ENCODE data around the gene KIF17.
"Not testable (repeated sequence)": the region's sequence is repeated elsewhere in the genome, so short reads cannot be mapped to it uniquely, and the experiment has no call there.

Gene KIF17

DNA sequence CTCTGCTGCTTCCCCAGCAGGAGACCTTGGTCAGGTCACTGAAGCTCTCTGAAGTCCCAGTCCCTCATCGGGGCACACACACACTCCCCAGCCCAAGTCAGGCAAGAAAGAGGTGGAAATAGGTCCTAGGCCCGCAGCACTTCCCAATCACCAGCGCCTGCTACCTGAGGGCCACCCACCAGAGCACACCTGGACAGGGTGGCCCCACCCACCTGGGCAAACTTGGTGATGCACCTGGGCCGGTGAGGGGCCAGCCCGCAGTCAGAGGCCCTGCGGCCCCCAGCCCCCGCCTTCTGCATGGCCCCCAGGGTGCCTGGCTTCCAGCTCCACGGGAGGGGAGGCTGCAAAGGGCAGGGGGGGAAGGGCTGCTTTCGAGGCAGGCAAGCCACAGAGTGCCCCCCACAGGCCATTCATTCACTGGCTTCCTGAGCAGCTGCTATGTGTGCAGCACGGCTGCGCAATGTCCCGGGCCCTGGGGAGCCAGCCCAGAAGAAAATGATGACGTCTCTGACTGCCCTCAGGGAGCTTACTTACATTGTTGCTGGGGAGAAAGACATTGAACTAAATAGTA is 10.0 kb upstream of the KIF17 start:
- DNase-seq (ENCODE audit: low read depth in 2 of 2): no peak

DNA sequence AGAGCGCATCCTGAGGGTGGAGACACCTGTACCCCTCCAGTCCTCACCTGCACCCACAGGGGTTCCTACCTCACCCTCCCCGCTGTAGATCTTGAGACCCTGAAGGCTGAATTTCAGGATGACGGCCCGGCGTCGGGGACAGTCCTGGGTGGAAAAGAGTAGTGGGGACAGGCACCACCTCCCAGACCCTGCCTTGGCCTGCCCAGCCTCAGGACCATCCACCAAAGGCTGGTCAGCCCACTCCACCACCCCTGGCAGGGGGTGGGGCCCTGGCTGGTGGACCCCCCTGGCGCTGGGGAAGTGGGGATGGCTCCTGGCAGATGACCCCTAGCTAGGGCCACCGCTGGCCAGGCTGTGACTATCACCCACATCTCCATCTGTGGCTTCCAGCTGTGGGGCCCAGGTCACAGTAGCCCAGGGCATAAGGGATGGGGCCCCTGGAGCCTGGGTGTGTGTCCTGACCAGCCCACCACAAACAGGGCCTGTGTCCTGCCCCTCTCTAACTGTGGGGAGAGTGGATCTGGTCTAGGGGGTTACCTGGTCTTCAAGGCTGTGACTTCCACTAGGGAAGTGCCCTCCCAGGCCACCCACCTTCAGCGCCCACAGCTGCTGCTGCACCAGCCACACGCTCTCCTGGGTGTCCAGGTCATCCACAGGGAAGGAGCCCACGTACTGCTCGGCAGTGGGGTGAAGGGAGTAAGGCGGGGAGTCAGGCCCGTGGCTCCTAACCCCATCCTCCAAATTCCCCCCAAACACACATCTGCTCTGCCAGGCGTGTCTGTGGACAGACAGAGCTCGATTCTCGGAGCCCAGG is 9.3 kb upstream of the KIF17 start:
- DNase-seq (ENCODE audit: low read depth in 2 of 2): no peak

DNA sequence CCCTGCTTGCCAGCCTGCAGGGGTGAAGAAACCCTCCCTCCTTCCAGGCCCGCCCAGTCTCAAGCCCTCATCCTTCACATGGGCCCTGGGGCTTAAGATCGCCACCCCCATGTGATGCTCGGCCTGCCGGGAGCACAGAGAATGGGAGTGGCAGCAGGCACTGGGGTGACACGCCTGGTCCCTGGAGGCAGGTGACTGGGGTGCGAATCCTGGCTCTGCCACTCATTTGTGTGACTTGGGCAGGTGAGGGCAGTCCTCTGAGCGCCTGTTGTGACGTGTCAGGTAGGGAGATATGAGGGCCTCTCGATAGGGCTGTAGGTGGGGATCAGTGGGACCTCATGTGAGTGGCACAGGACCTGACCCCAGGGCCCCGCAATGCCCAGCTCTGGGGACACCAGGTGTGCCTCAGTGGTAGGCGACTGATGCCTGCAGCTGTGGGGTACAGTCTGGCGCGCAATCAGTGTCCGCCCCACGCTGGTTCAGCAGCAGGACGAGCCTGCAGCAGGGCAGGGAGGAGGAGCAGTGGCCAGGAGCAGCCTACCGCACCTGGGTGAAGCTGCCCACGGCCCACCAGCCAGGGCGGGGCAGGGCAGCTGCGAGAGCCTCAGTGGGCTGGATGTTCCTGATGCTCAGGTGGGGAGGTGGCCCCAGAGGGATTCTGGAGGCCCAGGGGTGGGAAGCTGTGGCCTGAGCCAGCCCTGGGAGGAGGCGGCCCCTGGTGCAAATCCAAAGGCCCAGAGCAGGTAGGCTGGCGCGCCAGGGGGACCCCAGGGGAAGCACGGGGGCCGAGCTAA is 8.5 kb upstream of the KIF17 start:
- DNase-seq (ENCODE audit: low read depth in 2 of 2): no peak

DNA sequence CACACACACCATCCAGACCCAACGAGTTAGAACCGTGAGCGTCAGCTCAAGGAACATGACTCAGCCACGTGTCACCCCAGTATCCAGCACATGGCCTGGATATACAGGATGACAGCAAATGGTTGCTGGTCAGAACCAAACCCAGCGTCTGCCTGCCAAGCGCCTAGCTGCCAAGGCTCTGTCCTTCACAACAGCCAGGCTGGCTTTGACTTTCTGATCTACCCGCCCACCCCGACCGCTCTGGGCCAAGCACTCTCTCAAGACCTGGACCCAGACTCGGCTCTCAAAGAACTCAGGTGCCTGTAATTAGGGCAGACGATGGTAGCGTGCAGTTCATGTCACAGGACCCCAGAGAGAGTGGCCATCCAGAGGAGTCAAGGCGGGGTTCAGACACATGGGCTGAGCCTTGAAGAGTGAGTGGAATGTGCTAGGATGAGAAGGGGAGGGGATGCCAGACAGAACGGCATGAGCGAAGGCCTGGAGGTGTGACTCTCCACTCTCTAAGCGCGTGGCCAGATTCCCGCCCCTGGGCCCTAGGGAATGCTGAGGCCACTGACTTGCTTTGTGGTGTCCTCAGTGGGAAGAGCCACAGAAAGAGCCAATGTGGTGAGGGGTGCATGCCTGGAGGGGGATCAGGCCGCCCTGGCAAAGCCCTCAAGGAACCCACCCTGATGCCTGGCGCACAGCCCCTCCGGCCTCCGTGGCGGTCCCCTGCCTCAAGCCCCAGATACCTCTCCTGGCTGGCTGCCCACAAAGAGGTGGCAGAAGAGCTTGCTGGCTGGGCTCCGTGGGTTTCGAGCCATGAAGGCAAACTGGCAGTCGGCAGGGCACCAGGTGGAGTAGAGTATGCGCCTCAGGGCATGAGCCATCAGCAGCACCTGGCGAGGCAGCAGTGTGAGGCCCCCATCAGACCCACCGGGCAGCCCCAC is 7.6 kb upstream of the KIF17 start:
- DNase-seq (ENCODE audit: low read depth in 2 of 2): no peak

DNA sequence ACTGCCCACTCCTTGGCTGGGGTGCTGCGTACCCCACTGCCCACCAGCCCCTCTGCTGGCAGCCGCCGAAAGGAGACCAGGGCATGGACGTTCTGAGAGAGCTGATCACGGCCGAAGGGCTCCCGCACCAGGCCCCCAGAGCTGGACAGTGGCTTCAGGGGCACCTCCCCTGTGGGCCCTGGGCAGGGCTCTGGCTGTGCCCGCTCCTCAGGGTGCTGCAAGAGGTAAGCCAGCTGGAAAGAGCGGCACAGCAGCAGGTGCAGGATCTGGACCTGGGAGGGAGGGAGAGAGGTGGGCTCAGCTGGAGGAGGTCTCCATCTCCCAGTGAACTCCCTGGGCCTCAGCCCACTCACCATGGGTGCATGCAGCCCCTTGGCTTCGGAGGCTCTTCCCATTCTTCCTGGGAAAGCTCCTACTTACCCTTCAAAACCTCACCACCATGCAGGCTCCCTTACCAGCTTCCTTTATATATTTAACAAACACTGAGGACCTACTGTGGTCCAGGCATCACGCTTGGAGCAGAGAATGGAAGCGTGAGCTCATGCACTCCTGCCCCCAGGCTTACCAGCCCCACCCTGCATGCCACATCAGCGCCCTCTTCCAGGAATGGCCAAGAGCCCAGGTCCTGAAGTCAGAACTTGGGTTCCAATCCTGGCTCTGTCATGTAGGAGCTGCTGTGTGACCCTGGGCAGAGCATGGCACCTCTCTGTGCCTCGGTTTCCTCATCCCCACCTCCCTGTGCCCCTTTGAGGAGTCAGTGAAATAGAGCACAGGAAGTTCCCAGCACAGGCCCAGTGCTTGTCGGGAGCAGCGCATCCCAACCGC is 6.8 kb upstream of the KIF17 start:
- no peak for DNase-seq (ENCODE audit: low read depth in 2 of 2)

DNA sequence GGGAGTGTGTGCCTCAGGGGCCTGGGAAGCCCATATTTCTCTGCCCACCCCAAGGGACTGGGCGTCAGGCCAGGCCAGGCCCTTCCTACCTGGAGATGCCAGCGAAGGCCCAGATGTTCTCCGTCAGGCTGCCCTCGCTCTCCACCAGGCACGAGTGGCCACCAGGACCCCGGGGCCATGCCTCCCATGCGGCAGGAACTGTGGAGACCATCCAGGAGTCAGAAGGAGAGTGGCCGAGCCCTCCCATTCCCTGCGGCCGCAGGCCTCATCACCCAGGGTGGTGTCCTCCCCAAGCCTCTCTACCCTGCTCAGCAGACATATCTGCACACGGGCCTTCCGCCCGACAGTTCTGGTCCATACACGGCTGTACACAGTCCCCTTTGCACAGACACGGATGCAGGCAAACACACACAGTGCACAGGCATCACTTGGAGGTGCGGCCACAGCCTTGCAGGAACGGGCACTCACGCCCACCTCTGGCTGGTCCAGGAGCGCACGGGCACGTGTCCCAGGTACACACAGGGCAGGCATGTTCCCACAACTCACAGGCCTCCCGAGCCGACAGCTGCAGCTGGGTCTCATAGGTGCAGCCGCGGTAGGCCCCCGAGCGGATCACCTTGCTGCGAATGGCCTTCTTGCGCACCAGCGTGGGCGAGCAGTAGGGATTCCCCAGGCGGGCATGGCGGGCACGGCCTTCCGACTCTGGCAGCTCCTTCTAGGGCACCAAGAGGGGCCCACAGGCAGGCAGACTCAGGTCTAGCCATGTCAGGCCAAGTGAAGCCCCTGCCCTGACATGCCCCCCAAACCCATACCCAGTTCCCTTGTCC is 5.9 kb upstream of the KIF17 start:
- DNase-seq (ENCODE audit: low read depth in 2 of 2): no peak

DNA sequence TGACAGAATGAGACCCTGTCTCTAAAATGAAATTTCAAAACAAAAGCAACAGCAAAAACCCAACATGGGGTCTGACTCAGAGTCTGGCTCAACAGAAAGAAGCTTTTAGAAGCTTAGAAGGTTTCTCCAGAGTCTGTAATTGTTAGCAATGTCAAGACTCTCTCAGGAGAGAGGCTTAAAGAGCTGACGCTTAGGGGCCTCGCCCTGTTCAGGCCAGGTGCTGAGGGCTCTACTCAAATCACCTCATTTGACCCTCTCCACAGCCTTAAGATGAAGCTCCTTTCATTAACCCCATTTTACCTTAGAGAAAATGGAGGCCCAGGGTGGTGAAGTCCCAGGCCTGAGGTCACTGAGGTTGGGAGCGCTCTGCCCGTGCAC is 5.3 kb upstream of the KIF17 start:
- DNase-seq (ENCODE audit: low read depth in 2 of 2): no peak

DNA sequence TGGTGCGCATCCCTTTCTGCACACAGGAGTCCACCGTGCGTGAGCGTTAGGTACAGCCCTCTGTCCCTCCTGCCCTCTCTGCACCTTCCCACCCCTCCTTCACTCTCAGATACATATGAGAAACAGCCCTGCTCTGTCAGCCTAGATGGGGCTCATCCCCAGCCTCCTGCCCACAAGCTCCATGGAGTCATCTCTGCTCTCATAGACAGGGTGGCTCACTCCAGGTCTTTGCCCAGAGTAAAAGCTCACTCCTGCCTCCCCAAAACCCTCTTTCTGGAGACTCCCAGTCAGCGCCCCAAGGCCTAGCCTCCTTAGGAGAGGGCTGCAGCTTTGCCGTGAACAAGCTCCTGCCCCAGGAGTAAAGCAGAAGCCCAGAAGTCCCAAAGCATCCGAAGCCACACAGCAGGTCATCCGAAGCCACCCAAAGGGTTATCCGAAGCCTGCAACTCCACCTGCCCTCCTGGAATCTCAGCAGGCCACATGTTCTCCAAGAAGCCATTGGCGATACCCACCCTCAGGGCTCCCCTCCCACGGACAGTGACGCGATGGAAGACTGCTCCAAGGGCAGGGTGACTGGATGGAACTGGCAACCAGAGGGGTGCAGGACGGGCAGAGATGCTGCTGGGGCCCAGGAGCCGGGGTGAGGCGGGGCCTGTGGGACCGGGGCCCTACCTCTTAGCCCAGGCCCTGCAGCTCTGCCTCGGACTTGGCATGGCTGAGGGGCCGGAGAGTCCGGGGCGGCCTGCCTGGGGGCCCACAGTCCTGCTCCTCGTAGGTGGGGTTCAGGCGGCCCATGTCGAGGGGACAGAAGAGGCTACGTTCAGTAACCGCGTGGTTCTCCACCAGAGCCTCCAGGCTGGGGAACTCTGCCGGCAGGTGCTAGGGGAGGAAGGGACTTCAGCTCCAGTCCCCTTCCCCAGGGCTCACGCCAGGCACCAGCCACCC is 3.6 kb upstream of the KIF17 start:
- no peak for DNase-seq (ENCODE audit: low read depth in 2 of 2)

DNA sequence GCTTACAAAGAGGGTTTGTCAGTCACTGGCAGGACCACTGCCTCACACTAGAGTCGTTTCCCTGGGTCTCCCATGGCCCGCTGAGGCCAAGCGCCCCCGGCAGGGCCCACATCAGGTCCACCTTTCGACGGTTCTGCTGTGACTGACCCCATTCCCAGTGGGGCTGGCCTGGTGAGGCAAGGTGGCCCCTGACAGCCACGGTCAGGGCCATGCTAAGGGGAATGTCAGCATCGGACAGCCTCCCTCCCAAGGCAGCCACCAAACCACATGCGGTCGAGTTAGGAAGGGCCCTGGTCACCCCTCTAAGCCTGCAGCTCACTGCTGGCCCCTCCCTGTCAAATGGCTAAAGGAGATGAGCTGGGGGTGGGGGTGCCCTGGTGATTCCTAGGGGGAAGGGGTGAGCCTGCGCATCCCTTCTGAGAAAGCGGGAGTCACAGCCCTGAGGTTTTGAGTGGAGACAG is 2.9 kb upstream of the KIF17 start:
- DNase-seq (ENCODE audit: low read depth in 2 of 2): no peak

DNA sequence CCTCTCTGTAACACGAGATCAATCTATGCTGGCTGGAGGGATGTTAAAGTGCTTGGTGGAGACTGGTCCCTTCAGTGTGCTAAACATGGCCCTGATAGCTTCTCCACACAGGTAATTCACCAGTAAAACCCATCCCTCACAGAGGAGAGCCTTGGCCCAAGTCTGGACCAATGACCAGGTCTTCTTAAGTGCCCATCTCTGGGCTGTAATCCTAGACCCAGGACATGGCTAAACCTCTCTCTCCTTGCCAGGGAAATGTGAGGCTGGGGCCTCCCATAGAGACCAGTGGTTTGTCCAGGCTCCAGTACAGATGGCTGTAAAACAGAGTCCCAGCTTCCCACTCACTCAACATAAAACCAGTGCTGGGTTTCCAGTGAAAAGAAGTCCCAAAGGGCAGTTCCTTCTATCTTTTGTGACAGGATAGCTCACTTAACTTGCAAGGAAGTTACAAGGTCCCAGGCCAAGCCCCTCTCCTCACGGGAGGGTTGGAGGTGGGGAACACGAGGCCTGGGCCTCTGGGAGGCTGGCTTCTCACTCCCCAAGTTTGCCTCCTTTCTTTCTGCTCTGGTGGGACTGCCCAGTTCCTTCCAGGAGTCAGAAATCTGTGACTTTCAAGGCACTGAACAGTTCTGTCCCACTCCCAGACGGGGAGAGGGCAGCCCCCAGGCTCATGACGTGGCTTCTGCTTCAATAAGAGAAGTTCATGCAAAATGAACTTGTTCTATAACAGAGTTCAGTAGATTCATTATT is 2.2 kb upstream of the KIF17 start:
- no peak for DNase-seq (ENCODE audit: low read depth in 2 of 2)

DNA sequence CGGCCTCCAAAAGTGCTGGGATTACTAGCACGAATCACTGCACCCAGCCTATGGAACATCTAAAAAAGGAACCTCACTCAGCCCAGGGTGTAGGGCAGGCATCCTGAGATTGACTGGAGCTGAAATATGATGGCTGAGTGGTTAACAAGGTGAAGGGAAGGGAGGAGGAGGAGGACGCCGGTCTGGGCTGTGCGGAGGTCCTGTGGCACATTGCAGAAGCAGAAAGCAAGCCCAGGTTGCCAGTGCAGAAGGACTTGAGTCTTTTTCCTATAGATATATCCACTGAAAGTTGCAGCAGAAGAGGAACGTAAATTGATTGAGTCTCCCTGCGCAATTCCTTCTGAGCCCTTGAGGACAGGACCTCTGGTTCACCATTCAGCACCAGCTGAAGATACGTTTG is 1.5 kb upstream of the KIF17 start:
- no peak for DNase-seq (ENCODE audit: low read depth in 2 of 2)

DNA sequence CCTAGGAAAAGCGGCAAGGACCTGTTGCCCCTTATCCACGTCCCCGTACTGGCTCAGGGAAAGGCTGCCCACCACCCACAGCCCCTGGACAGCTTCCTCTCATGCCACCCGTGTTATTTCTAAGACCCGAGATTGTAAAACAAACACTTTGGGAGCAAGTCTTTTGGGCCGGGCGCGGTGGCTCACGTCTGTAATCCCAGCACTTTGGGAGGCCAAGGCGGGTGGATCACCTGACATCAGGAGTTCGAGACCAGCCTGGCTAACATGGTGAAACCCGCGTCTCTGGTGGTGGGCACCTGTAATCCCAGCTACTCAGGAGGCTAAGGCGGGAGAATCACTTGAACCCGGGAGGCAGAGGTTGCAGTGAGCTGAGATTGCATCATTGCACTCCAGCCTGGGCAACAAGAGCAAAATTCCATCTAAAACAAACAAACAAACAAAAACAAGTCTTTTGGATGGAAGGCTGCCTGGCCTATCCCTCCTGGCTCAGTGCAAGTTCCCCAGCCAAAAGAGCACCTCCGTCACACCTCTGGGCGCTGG is 606 bp upstream of the KIF17 start:
- DNase-seq (ENCODE audit: low read depth in 2 of 2): not testable (repeated sequence)

DNA sequence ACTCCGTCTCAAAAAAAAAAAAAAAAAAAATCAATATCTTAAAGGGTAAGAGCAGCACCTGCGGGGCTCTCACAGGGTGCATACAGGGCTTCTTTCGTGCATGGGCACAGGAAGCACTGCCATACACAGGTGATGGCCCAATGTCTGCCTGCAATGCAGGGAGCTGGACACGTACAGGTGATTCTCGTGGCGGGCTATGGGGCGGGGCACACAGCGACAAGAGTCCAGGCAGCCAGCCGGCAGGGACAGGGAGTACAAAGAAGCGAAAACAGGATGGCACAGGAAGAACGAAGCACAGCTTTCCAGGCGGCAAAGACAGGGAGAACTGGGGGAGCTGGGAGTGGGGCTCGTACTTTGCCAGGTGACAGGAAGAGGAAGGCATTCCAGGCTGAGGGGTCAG is 1.6 kb downstream of the KIF17 start:
- no peak for DNase-seq (ENCODE audit: low read depth in 2 of 2)

DNA sequence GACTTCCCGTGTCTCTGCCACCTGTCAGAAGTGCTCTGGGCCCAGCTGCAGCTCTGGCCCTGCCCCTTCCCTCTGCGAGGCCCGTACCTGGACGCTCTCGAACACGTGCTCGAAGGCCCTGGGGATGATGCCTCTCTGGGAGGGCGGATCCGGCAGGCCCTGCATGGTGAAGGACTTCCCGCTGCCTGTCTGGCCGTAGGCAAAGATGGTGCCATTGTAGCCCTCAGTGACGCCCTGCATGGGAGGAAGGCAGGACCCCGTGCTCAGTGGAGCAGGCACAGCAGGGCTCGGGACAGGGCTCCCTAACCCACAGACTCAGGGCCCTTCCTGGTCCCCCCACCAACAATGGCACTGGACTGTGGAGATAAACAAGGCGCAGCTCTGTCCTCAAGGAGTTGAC is 2.4 kb downstream of the KIF17 start:
- DNase-seq (ENCODE audit: low read depth in 2 of 2): no peak

DNA sequence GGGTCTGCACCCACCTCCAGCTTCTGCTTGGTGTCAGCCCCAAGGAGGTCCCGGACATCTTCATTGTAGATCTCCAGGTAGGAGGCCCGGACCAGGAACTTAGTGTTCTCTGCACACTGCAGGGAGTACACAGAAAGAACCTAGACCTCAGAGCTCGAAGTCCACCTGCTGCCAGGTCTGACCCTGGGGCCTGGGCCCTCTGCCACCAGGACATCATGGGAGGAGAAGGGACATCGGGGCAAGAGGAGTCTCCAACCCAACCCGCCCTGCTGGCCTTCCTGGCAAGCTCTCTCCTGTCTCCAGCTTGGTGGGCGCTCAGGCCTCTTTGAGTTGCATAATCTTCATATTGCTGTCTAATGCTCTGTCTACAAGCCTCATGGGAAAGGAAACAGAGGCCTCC is 4.4 kb downstream of the KIF17 start:
- no peak for DNase-seq (ENCODE audit: low read depth in 2 of 2)

DNA sequence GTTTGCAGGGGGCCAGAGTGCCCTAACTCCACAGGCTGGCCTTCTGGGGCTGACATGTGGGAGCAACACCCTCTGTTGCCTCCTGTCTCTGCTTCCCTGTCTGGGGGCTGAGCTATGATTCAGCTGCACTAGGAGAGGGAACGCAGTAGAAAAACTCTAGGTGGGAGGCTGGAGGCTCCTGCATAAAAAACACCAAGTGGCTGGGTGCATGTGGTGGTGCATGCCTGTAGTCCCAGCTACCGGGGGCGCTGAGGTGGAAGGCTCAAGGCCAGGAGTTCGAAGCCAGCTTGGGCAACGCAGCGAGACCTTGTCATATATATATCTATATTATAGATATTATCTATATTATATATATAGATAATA is 5.6 kb downstream of the KIF17 start:
- DNase-seq (ENCODE audit: low read depth in 2 of 2): no peak

DNA sequence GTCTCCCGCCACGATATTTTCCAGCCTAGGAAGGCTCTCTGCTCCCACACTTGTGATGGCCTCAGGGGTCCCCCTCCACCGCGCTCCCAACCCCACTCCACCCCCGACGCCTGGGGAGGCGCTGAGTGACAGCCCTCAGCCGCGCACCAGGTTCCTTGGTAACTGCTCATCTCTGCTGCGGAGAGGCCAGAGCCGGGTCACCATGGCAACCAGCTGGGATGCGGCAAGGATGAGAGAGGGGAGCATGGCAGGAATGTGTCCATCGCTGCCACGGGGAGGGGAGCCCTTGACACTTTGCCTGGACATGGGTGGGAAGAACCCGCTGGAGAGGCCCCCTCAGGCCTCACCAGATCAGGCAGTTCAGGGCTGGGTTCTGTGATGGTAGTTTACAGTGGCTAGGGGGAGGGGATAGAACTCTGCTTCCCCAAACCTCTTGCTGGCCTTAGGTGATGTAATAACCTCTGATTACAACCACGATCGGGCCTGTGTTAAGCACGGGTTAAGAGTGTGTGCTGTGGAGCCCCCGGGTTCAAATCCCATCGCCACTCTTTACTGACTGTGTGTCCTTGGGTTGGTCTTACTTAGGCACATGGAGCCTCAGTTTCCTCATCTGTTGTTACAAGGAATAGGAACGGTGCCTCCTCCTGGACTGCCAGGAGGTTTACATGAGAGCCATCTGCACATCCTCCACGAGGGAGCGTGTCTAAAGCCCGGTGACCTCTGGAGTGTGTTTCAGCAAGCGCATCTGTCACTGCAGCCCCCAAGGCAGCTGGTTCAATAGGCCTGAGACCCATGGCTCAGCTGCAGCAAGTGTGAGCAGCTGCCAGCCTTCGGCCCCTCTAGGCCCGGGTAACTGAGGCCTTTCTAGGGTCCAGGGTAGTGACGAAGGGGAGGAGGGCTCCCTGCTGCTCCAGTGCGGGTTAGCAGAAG is 6.3 kb downstream of the KIF17 start:
- no peak for DNase-seq (ENCODE audit: low read depth in 2 of 2)

All from stimulated activated CD8-positive, alpha-beta memory T cell treated with anti-CD3 and anti-CD28 coated beads, Interleukin-2, amount 100 ng/mL, for 1 hour (primary cell).